ENCODE measurements around the gene PLA2G5. TPM values are rescaled to one million over a fixed set of nuclear protein-coding genes. Genes with fewer than 3 reads are reported as not detected.
"Not testable (repeated sequence)": the region's sequence is repeated elsewhere in the genome, so short reads cannot be mapped to it uniquely, and the experiment has no call there.

The PLA2G5 gene
- total and polyA plus RNA-seq, 9 donors = 19.3 to 141 (median 67.4) TPM

DNA sequence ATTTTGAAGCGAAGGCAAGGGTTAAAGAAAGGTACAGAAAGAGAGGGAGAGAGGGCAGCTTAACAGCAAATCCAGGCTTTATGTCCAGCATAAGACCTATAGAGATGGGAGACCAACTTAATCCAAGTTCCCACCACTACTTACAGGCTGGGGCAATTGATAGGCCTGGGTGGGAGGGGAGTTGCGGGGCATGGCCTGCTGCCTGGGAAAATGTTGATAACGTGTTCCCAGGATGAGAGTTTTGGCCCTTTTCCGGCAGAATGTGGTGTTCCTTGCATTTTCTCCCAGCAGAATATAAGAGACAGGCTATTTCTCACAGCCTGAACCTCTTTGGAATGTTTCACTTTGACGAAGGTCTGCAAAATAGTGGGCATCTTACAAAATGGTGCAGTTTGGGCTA lies 34.9 kb upstream of the PLA2G5 start:
- WGBS, 3 donors = 44 to 63% (median 59%) methylated on average over 5 of the region's 5 CpGs
- intact Hi-C loops (cut with DNase I) = loop anchor here in 1 of 4 donors (10.0 kb wide), 1 partner anchor 60 kb away; the partner anchor contains the start of gene PLA2G2A
- H3K27ac ChIP-seq = no peak overlapping the region
- H3K27me3 ChIP-seq = no peaks in the 10 kb centered on the region
- no peaks in the 10 kb centered on the region for H3K9me3 ChIP-seq
- peak in 2 of 5 donors; percentile 25 to 66 for DNase-seq
- no peaks in the 10 kb centered on the region for H3K36me3 ChIP-seq
- no peak overlapping the region for H3K4me3 ChIP-seq
- TF ChIP-seq POLR2A (IDR thresholded peaks at IDR 0.05) (no peak), EP300 (IDR thresholded peaks at IDR 0.05) (no peak)
- TF ChIP-seq, protein P1, sequence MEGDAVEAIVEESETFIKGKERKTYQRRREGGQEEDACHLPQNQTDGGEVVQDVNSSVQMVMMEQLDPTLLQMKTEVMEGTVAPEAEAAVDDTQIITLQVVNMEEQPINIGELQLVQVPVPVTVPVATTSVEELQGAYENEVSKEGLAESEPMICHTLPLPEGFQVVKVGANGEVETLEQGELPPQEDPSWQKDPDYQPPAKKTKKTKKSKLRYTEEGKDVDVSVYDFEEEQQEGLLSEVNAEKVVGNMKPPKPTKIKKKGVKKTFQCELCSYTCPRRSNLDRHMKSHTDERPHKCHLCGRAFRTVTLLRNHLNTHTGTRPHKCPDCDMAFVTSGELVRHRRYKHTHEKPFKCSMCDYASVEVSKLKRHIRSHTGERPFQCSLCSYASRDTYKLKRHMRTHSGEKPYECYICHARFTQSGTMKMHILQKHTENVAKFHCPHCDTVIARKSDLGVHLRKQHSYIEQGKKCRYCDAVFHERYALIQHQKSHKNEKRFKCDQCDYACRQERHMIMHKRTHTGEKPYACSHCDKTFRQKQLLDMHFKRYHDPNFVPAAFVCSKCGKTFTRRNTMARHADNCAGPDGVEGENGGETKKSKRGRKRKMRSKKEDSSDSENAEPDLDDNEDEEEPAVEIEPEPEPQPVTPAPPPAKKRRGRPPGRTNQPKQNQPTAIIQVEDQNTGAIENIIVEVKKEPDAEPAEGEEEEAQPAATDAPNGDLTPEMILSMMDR (IDR thresholded peaks at IDR 0.05) = no peak
- peaks cover 22% of the 10 kb centered on the region for H3K4me1 ChIP-seq (ENCODE audit: insufficient read depth)

DNA sequence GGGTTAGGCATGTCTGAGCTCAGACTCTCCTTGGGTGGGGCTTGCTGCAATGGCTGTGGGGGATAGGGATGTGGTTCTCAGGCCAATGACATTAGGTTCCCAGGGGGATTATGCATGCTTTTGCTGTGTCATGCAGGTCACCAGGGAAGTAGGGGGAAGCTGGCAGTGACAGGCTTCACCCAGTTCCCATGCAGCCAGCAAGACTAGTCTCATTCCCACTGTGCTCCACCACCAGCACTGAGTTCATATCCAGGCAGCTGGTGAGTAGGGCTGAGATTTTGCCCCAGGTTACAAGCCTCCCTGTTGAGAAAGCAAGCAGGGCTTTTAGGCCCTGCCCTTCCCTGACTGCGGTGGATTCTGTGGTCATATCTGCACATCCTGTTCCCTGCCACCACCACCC lies 32.1 kb upstream of the PLA2G5 start:
- no peak for DNase-seq
- Histone ChIP-seq H3K36me3 (no peaks in the 10 kb centered on the region), H3K27ac (no peak overlapping the region), H3K4me1 (ENCODE audit: insufficient read depth) (peaks cover 14% of the 10 kb centered on the region), H3K27me3 (no peaks in the 10 kb centered on the region), H3K4me3 (no peak overlapping the region), H3K9me3 (no peaks in the 10 kb centered on the region)
- 71 to 91% (median 85%) methylated on average over 1 of the region's 1 CpG for WGBS, 3 donors
- intact Hi-C loops (cut with DNase I) = loop anchor here in 1 of 4 donors (10.0 kb wide), 1 partner anchor 63 kb away; the partner anchor contains the start of gene PLA2G2A
- TF ChIP-seq POLR2A (IDR thresholded peaks at IDR 0.05) (no peak), EP300 (IDR thresholded peaks at IDR 0.05) (no peak)
- TF ChIP-seq, protein P1 (IDR thresholded peaks at IDR 0.05) = no peak

DNA sequence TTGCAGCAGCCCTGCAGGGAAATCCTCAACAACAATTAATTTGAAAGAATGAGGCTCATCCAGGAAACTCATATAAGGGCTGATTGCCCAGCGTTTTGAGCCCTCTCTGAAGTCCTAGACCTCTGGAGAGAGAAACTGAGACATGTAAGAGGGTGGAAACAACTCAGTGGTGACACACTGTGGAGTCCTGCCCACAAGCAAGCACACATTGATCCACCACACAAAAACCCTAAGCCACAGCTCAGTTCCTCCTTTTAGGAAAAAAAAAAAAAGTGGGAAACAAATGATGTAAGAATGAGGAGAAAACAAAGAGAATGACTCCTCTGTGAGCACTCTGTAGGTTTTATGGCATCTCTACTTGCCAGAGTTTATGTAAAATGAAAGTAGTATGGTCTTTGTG lies 22.9 kb upstream of the PLA2G5 start:
- TF ChIP-seq POLR2A (IDR thresholded peaks at IDR 0.05) = no peak
- TF ChIP-seq EP300 (IDR thresholded peaks at IDR 0.05) = no peak
- TF ChIP-seq, protein P1 (IDR thresholded peaks at IDR 0.05) = no peak
- WGBS, 3 donors = 35 to 59% (median 36%) methylated on average over 1 of the region's 1 CpG
- H3K27ac ChIP-seq = peak overlapping the region in 1 of 2 donors; percentile 26
- intact Hi-C loops (cut with DNase I) = no loop called here
- no peak overlapping the region for H3K4me3 ChIP-seq
- H3K27me3 ChIP-seq = no peaks in the 10 kb centered on the region
- peaks cover 0 to 3% of the 10 kb centered on the region in 2 donors for H3K9me3 ChIP-seq
- H3K36me3 ChIP-seq = no peaks in the 10 kb centered on the region
- no peak for DNase-seq
- peaks cover 3% of the 10 kb centered on the region for H3K4me1 ChIP-seq (ENCODE audit: insufficient read depth)

DNA sequence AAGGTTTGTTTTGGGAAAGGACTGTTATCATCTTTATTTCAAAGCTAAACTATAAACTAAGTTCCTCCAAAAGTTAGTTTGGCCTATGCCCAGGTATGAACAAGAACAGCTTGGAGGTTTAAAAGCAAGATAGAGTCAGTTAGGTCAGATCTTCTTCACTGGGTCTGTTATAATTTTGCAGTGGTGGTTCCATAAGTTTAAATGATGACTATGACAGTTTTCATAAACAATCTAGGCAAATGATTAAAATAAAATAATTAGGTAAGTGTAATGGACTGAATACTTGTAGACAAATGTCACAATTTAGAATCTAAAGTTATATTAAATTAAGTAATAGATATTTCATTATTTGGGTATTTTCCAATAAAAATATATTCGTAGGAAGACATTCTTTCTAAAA lies 21.4 kb upstream of the PLA2G5 start:
- peaks cover 3% of the 10 kb centered on the region for H3K4me1 ChIP-seq (ENCODE audit: insufficient read depth)
- TF ChIP-seq POLR2A (IDR thresholded peaks at IDR 0.05) (no peak), EP300 (IDR thresholded peaks at IDR 0.05) (no peak)
- intact Hi-C loops (cut with DNase I) = no loop called here
- no peak for DNase-seq
- H3K4me3 ChIP-seq = no peak overlapping the region
- H3K27me3 ChIP-seq = no peaks in the 10 kb centered on the region
- H3K27ac ChIP-seq = no peak overlapping the region
- peaks cover 0 to 3% of the 10 kb centered on the region in 2 donors for H3K9me3 ChIP-seq
- WGBS, 3 donors = 29 to 35% (median 33%) methylated on average over 1 of the region's 1 CpG
- no peaks in the 10 kb centered on the region for H3K36me3 ChIP-seq

DNA sequence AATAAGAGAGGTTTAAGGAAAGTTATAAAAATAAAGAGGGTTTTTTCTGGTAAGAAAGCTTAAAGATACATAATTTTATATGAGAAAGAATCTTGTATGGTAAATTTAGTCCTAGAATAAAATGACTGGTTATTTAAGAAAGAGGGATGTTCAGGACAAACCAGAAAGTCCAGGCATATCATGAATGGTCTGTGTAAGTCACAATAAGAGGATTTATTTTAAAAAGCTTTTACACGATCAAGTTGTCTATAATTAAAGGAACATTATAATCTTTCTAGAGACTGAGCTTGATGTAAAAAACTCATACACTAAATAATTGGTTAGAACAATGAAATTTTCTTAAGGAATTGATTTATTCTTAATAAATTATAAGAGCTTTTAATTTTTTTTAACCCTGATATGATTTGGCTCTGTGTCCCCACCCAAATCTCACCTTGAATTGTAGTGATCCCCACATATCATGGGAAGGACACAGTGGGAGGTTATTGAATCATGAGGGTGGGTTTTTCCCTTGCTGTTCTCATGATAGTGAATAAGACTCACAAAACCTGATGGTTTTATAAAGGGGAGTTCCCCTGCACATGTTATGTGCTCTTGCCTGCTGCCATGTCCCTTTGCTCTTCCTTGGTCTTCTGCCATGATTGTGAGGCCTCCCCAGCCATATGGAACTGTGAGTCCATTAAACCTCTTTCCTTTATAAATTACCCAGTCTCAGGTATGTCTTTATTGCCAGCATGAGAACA lies 20.8 kb upstream of the PLA2G5 start:
- intact Hi-C loops (cut with DNase I); H3K27ac ChIP-seq; H3K4me1 ChIP-seq (ENCODE audit: insufficient read depth); H3K4me3 ChIP-seq; H3K36me3 ChIP-seq; DNase-seq; H3K9me3 ChIP-seq; H3K27me3 ChIP-seq: not testable (repeated sequence)
- WGBS, 3 donors = 45 to 68% (median 60%) methylated on average over 1 of the region's 1 CpG
